NT2/D1 (cell line): ENCODE results near the gene NLGN4Y.

Experiments
- SUZ12 ChIP-seq: IDR thresholded peaks from 2 replicates; pipeline ENCODE4 v1.6.1; 2011; ENCODE audit not compliant: insufficient read length, insufficient read depth; ENCODE audit errors: extremely low read depth
- YY1 ChIP-seq: IDR thresholded peaks from 2 replicates; pipeline ENCODE4 v1.6.1; 2011; ENCODE audit not compliant: insufficient read length, insufficient read depth
- ZNF274 ChIP-seq: IDR thresholded peaks from 2 replicates; pipeline ENCODE4 v1.6.1; 2011; ENCODE audit warnings: mild to moderate bottlenecking, low read depth, low read length

GRCh38 chrY:14543506-14543905 is 19.2 kb downstream of the NLGN4Y start:
- TF ChIP-seq SUZ12 (no peak), YY1 (no peak), ZNF274 (no peak)
